GM23338 (cell line): ENCODE results near the gene MIGA1. TPM values are rescaled to one million over a fixed set of nuclear protein-coding genes. Genes with fewer than 3 reads are reported as not detected.
A peak's percentile ranks its signal among the peaks of the same experiment; 100 is the strongest.

Source experiments
- ATAC-seq: fragments of 200-7000 bp; cut with Tn5 transposase; 3 replicates; pipeline ENCODE4 v1.9.1; 2020
- DNase-seq: peaks from one replicate; pipeline ENCODE4 v3.0.0-alpha.2; 2015; ENCODE audit warnings: low spot score
- H2AFZ ChIP-seq: fragments of 200-600 bp; sonication (generic); 2 replicates; pipeline ENCODE4 v1.8.0; 2016; ENCODE audit warnings: antibody characterized with exemption, mild to moderate bottlenecking, moderate library complexity
- H3F3A ChIP-seq: fragments of 200-600 bp; sonication (generic); replicated peaks from 2 replicates; pipeline ENCODE4 v1.8.0; 2017; ENCODE audit warnings: antibody characterized with exemption, mixed run types, low read depth
- H3K27ac ChIP-seq: fragments of 200-600 bp; sonication (generic); 2 replicates; pipeline ENCODE4 v1.6.1; 2016; ENCODE audit warnings: low read depth
- H3K27me3 ChIP-seq: fragments of 200-600 bp; sonication (generic); 2 replicates; pipeline ENCODE4 v1.8.0; 2016; ENCODE audit warnings: mild to moderate bottlenecking, mixed run types, moderate library complexity; ENCODE audit not compliant: insufficient read depth
- H3K36me3 ChIP-seq: fragments of 200-600 bp; sonication (generic); 2 replicates; pipeline ENCODE4 v1.8.0; 2016; ENCODE audit warnings: mild to moderate bottlenecking; ENCODE audit not compliant: insufficient read depth
- H3K4me1 ChIP-seq: fragments of 200-600 bp; sonication (generic); 2 replicates; pipeline ENCODE4 v1.8.0; 2016; ENCODE audit warnings: mild to moderate bottlenecking, moderate library complexity; ENCODE audit not compliant: insufficient read depth
- H3K4me2 ChIP-seq: fragments of 200-600 bp; sonication (generic); 2 replicates; pipeline ENCODE4 v1.7.1; 2017; ENCODE audit warnings: mixed run types
- H3K4me3 ChIP-seq: fragments of 200-600 bp; sonication (generic); 2 replicates; pipeline ENCODE4 v1.6.1; 2016; ENCODE audit warnings: mixed run types
- H3K79me2 ChIP-seq: fragments of 200-600 bp; sonication (generic); replicated peaks from 2 replicates; pipeline ENCODE4 v1.8.0; 2017; ENCODE audit warnings: mild to moderate bottlenecking; ENCODE audit not compliant: insufficient read depth
- H3K9me2 ChIP-seq: fragments of 200-600 bp; sonication (generic); 2 replicates; pipeline ENCODE4 v1.8.0; 2017; ENCODE audit not compliant: insufficient read depth
- H4K20me1 ChIP-seq: fragments of 200-600 bp; sonication (generic); replicated peaks from 2 replicates; pipeline ENCODE4 v1.8.0; 2017; ENCODE audit warnings: mild to moderate bottlenecking; ENCODE audit not compliant: insufficient read depth
- H3K27ac Mint-ChIP-seq: 2 replicates; pipeline ENCODE4 v1.8.0; 2020; ENCODE audit warnings: inconsistent platforms, mild to moderate bottlenecking, moderate library complexity, mixed read lengths
- H3K27me3 Mint-ChIP-seq: 3 replicates; pipeline ENCODE4 v1.8.0; 2022; ENCODE audit warnings: low read depth, mild to moderate bottlenecking, moderate library complexity, mixed read lengths, inconsistent platforms; ENCODE audit not compliant: insufficient read depth, poor library complexity
- H3K36me3 Mint-ChIP-seq: 3 replicates; pipeline ENCODE4 v1.8.0; 2021; ENCODE audit warnings: low read depth, mild to moderate bottlenecking, inconsistent platforms, moderate library complexity, mixed read lengths
- H3K4me1 Mint-ChIP-seq: 3 replicates; pipeline ENCODE4 v1.8.0; 2020; ENCODE audit warnings: mild to moderate bottlenecking, inconsistent platforms, mixed read lengths
- H3K4me3 Mint-ChIP-seq: 3 replicates; pipeline ENCODE4 v1.8.0; 2021; ENCODE audit warnings: moderate library complexity, mild to moderate bottlenecking, inconsistent platforms, mixed read lengths
- H3K9me3 Mint-ChIP-seq: 3 replicates; pipeline ENCODE4 v1.8.0; 2020; ENCODE audit warnings: moderate library complexity, mild to moderate bottlenecking, inconsistent platforms, mixed read lengths
- CREB1 ChIP-seq: fragments of 250-450 bp; sonication (Bioruptor Pico); IDR thresholded peaks from 2 replicates; pipeline ENCODE4 v1.5.0; 2020; ENCODE audit warnings: low read depth, mild to moderate bottlenecking, moderate library complexity
- CTCF ChIP-seq, 2 experiments: fragments of 200-600 bp in 1 of 2; sonication (generic) in 1 of 2; conservative IDR thresholded peaks; 2 replicates each; pipeline versions ENCODE4 v1.5.1 to v1.6.1; 2016 to 2017; ENCODE audit warnings: antibody characterized with exemption in 2 of 2, low read depth in 2 of 2, mild to moderate bottlenecking in 2 of 2, moderate library complexity in 1 of 2
- EZH2 ChIP-seq: fragments of 200-600 bp; sonication (generic); IDR thresholded peaks from one replicate; pipeline ENCODE4 v1.8.0; 2017; ENCODE audit warnings: antibody characterized with exemption, mild to moderate bottlenecking, low read depth; ENCODE audit not compliant: unreplicated experiment
- POLR2AphosphoS5 ChIP-seq: IDR thresholded peaks from 2 replicates; pipeline ENCODE4 v1.6.1; 2016; ENCODE audit warnings: antibody characterized with exemption, low read depth
- STAT1 ChIP-seq: IDR thresholded peaks from one replicate; pipeline ENCODE4 v1.6.1; 2016; ENCODE audit warnings: antibody characterized with exemption; ENCODE audit not compliant: unreplicated experiment
- ZNF114 ChIP-seq: fragments of 250-450 bp; sonication (Bioruptor Pico); IDR thresholded peaks from 2 replicates; pipeline ENCODE4 v1.5.0; 2020; ENCODE audit warnings: mild to moderate bottlenecking, moderate library complexity
- ZNF331 ChIP-seq: fragments of 250-450 bp; sonication (Bioruptor Pico); IDR thresholded peaks from 2 replicates; pipeline ENCODE4 v1.5.0; 2020; ENCODE audit warnings: low read depth, mild to moderate bottlenecking, moderate library complexity
- polyA plus RNA-seq: library from polyadenylated mRNA; unstranded; fragments of >200 nt; fragmentation: Nextera tagmentation; extraction: Ambion mirVana; gene quantifications from 2 replicates; pipeline ENCODE4 v1.2.1, GENCODE V29; 2016
- total RNA-seq: library from RNA; depleted of rRNA; stranded (reverse); fragments of >200 nt; shearing (Covaris generic); gene quantifications from 2 replicates; pipeline ENCODE4 v1.2.3, GENCODE V29; 2014

The MIGA1 gene
- total and polyA plus RNA-seq, 2 experiments from 2014 or later, result 3.4 to 7.5 TPM

GRCh38 chr1:77888081-77888780 lies 108.8 kb downstream of the MIGA1 start, which contains the start of gene NEXN:
TSS of gene NEXN (plus strand) at chr1:77888624. CDS start at chr1:77916107, 27,483 bp downstream.
- H3K4me3 ChIP-seq, result peak within 1 kb of the TSS; percentile 85
- Mint-ChIP-seq H3K27ac (peak within 1 kb of the TSS; percentile 74), H3K4me1 (peaks cover 9% of the 10 kb centered on the region; the same call in 2 of the 3 replicates), H3K27me3 (peaks cover 5% of the 10 kb centered on the region), H3K9me3 (no peaks in the 10 kb centered on the region; the same call in 2 of the 3 replicates), H3K36me3 (no peaks in the 10 kb centered on the region), H3K4me3 (peak within 1 kb of the TSS; percentile 84)
- no peaks in the 10 kb centered on the region for H3K36me3 ChIP-seq
- no peaks in the 10 kb centered on the region for H4K20me1 ChIP-seq
- DNase-seq (peak; percentile 88), ATAC-seq (peak; percentile 78)
- peak within 1 kb of the TSS; percentile 74 for H3K4me2 ChIP-seq
- no peaks in the 10 kb centered on the region for H3K9me2 ChIP-seq
- H2AFZ ChIP-seq, result peak within 1 kb of the TSS; percentile 89
- H3K79me2 ChIP-seq, result no peaks in the 10 kb centered on the region
- peak within 1 kb of the TSS; percentile 62 for H3K27ac ChIP-seq
- no peaks in the 10 kb centered on the region for H3K27me3 ChIP-seq
- peaks cover 16% of the 10 kb centered on the region for H3K4me1 ChIP-seq
- TF ChIP-seq POLR2AphosphoS5 (no peak), CTCF (conservative IDR thresholded peaks at IDR 0.05; ENCODE audit: low read depth in 2 of 2) (peak in 1 of 2 experiments; percentile 24; a peak in 1 of 4 replicates)
- no peaks in the 10 kb centered on the region for H3F3A ChIP-seq

GRCh38 chr1:77888781-77889642 lies 109.6 kb downstream of the MIGA1 start:
- no peaks in the 10 kb centered on the region for H3K9me2 ChIP-seq
- Mint-ChIP-seq H3K27me3 (peaks cover 8% of the 10 kb centered on the region), H3K36me3 (no peaks in the 10 kb centered on the region), H3K27ac (peak overlapping the region; percentile 74; the same call in 1 of the 2 replicates), H3K4me3 (peak overlapping the region; percentile 84), H3K9me3 (no peaks in the 10 kb centered on the region; the same call in 2 of the 3 replicates), H3K4me1 (peaks cover 9% of the 10 kb centered on the region; the same call in 2 of the 3 replicates)
- H3F3A ChIP-seq, result no peaks in the 10 kb centered on the region
- H4K20me1 ChIP-seq, result no peaks in the 10 kb centered on the region
- no peaks in the 10 kb centered on the region for H3K36me3 ChIP-seq
- DNase-seq, result peak; percentile 77
- peak overlapping the region; percentile 62 for H3K27ac ChIP-seq
- no peak for TF ChIP-seq CREB1 (CRISPR knock-in tag)
- TF ChIP-seq POLR2AphosphoS5, result 0 out of 2 replicates have a peak, but pooled peaks have one; percentile 17
- ATAC-seq, result peak; percentile 89
- peak overlapping the region; percentile 89 for H2AFZ ChIP-seq
- peak overlapping the region; percentile 85 for H3K4me3 ChIP-seq
- no peaks in the 10 kb centered on the region for H3K79me2 ChIP-seq
- peak overlapping the region; percentile 74 for H3K4me2 ChIP-seq
- H3K4me1 ChIP-seq, result peaks cover 16% of the 10 kb centered on the region
- no peaks in the 10 kb centered on the region for H3K27me3 ChIP-seq

- H3K36me3 Mint-ChIP-seq, result no peaks in the 10 kb centered on the region
- Histone ChIP-seq H3K9me2 (no peaks in the 10 kb centered on the region), H3K79me2 (no peaks in the 10 kb centered on the region), H2AFZ (no peak overlapping the region), H3K36me3 (no peaks in the 10 kb centered on the region), H3K27me3 (no peaks in the 10 kb centered on the region), H3K4me2 (peak overlapping the region; percentile 74), H4K20me1 (no peaks in the 10 kb centered on the region), H3K27ac (no peak overlapping the region), H3F3A (no peaks in the 10 kb centered on the region), H3K4me3 (peak overlapping the region; percentile 85), H3K4me1 (peaks cover 16% of the 10 kb centered on the region)
- peak; percentile 3 for DNase-seq
- H3K9me3 Mint-ChIP-seq, result no peaks in the 10 kb centered on the region; the same call in 2 of the 3 replicates
- H3K4me1 Mint-ChIP-seq, result peaks cover 9% of the 10 kb centered on the region; the same call in 2 of the 3 replicates
- H3K4me3 Mint-ChIP-seq, result peak overlapping the region; percentile 84
- H3K27me3 Mint-ChIP-seq, result peaks cover 9% of the 10 kb centered on the region
- H3K27ac Mint-ChIP-seq, result no peak overlapping the region
- no peak for ATAC-seq
- TF ChIP-seq EZH2 (no peak), CTCF (conservative IDR thresholded peaks at IDR 0.05; ENCODE audit: low read depth in 2 of 2) (no peak), ZNF331 (CRISPR knock-in tag) (no peak), ZNF114 (CRISPR knock-in tag) (no peak), STAT1 (no peak)
Measured at GRCh38 chr1:77889671-77890070, 110.2 kb downstream of the MIGA1 start.
